C4-2B (cell line): ENCODE results near the gene TMEM117.

Source experiments
- ZFX ChIP-seq: fragments of 450-650 bp; IDR thresholded peaks from 2 replicates; pipeline ENCODE4 v1.6.1; 2017
- TF ChIP-seq, protein P1 (sequence below): fragments of 450-650 bp; conservative IDR thresholded peaks from 2 replicates; pipeline ENCODE4 v1.5.1; 2017; ENCODE audit warnings: mild to moderate bottlenecking

DNA sequence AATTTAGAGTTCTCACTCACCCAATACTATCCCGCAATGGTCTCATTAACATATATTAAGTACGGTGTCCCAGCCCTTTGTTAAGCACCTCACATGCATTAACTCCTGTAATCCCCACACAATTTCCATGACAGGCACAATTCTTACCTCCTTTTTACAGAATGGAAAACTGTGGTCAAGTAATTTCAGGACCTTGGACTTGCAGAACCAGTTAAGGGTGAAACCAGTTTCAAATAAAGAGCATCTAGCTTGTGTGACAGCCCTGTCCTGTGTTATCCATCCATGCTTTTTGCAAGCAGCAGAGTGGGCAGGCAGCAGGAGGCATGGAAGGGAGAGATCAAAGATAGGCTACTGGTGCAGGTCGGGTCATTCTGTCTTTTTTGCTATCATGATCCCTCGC is 569.4 kb downstream of the TMEM117 start:
- TF ChIP-seq, protein P1, sequence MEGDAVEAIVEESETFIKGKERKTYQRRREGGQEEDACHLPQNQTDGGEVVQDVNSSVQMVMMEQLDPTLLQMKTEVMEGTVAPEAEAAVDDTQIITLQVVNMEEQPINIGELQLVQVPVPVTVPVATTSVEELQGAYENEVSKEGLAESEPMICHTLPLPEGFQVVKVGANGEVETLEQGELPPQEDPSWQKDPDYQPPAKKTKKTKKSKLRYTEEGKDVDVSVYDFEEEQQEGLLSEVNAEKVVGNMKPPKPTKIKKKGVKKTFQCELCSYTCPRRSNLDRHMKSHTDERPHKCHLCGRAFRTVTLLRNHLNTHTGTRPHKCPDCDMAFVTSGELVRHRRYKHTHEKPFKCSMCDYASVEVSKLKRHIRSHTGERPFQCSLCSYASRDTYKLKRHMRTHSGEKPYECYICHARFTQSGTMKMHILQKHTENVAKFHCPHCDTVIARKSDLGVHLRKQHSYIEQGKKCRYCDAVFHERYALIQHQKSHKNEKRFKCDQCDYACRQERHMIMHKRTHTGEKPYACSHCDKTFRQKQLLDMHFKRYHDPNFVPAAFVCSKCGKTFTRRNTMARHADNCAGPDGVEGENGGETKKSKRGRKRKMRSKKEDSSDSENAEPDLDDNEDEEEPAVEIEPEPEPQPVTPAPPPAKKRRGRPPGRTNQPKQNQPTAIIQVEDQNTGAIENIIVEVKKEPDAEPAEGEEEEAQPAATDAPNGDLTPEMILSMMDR, result no peak
- no peak for TF ChIP-seq ZFX
